D721Med (cell line): Measurements from ENCODE around the gene C1QTNF1.
A peak's percentile ranks its signal among the peaks of the same experiment; 100 is the strongest.

Experiments used
- DNase-seq: peaks from one replicate; pipeline ENCODE4 v3.0.0; 2011; ENCODE audit warnings: low spot score; ENCODE audit not compliant: insufficient read length
- FAIRE-seq: peaks from 2 replicates; lab custom pipeline; 2011; peaks lifted over from hg19 to GRCh38; lab: Jason Lieb, UNC
- CTCF ChIP-seq: IDR thresholded peaks from 2 replicates; pipeline ENCODE4 v1.5.1; 2012; ENCODE audit warnings: mild to moderate bottlenecking, control low read depth; ENCODE audit not compliant: insufficient read depth; ENCODE audit errors: missing control alignments

C1QTNF1 gene

DNA sequence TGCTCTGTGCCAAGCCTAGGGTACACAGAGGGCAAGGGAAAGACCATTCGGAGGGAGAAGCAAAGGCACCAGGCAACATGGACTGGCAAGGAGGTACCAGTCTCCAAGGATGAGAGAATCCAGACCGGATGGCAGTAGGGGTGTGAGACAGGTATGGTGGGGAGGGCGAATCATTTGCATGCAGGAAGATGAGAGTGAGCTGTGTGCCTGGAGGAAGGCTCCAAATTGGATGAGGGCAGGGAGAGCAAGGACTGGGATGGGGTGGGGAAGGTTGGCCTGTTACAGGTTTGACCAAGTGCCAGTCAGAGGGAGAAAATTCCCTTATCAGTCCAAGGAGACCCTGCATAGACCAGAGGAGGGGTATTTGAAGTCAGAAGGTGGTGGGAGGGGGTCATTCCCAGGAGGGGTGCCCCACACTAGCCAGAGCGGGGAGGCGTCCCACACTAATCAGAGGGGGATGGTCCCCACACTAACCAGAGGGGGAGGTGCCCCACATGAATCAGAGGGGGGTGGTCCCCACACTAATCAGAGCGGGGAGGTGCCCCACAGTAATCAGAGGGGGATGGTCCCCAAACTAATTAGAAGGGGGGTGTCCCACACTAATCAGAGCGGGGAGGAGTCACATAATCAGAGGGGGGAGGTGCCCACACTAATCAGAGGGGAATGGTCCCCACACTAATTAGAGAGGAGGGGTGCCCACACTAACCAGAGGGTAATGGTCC, 15.1 kb upstream of the C1QTNF1 start:
- DNase-seq (no peak), FAIRE-seq (no peak)
- TF ChIP-seq CTCF, result no peak

GRCh38 chr17:79009397-79010303, 14.3 kb upstream of the C1QTNF1 start, which contains the start of gene CANT1:
Gene CANT1 (minus strand): TSS chr17:79009764. CDS start chr17:78997622, 12,142 bp downstream.
- TF ChIP-seq CTCF, result no peak

DNA sequence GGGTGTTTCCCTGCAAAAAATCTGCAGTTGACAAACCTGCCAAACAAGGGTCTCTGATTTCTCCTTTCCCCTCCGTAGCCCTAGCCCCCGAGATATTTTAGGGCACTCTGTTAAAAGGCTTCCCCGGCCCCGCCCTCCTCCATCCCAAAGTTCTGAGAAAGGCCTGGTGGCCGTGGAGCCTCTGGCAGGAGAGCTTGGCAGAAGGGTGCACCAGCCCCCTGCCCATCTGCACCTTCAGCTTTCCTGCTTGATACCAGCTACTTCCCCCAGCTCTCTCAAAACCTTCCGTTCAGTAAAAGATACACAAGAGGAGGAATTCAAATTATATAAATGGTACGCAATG, 13.7 kb upstream of the C1QTNF1 start:
- no peak for TF ChIP-seq CTCF
- FAIRE-seq, result no peak
- no peak for DNase-seq

More at GRCh38 chr17:79009397-79010303, 14.3 kb upstream of the C1QTNF1 start, which contains the start of gene CANT1:
- FAIRE-seq, result no peak
- DNase-seq, result peak; percentile 89

DNA sequence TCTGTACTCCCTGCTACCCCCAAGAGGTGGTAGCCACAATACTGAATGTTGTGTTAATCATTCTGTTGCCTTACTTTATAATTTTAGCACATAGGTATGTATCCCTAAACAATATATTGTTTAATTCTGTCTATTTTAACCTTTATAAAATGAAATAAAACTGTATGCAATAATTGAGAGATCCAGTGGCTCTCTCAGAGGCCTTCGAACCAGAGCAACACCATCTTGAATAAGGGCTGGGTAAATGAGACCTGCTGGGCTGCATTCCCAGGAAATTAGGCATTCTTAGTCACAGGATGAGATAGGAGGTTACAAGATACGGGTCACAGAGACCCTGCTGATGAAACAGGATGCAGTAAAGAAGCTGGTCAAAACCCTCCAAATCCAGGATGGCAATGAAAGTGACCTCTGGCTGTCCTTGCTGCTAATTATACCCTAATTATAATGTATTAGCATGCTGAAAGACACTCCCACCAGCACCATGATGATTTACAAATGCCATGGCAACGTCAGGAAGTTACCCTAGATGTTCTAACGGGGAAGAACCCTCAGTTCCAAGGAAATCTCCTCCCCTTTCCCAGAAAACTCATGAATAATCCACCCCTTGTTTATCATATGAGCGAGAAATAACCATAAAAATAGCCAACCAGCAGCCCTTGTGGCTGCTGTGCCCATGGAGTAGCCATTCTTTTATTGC, 12.4 kb upstream of the C1QTNF1 start:
- no peak for TF ChIP-seq CTCF
- no peak for FAIRE-seq
- DNase-seq, result no peak

DNA sequence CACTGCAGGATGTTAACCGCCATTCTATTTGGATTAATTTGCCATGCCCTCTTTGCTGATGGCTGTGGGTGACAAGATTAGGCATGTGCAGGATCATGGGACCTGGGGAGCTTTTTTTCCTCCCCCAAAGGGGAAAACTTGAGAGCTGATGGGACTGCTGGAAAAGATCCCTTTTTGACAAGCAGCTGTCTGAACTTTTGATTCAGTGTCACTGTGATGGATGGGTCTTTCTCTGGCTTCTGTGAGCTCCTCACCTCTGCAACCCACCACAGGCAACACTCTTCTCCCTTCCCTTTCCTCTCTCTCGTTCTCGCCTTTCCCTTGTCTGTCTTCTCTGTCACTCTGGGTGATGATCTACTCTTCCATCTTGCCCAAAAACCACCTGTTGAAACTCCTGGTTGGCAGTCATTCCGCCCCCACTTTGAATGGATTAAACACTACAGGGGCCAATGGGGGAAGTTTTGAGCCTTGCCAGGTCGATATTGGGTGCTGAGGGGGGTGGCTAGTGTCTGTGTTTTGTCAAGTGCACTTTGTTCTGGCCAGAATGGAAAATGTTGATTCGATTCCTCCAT, 11.3 kb upstream of the C1QTNF1 start:
- FAIRE-seq (no peak), DNase-seq (no peak)
- no peak for TF ChIP-seq CTCF

DNA sequence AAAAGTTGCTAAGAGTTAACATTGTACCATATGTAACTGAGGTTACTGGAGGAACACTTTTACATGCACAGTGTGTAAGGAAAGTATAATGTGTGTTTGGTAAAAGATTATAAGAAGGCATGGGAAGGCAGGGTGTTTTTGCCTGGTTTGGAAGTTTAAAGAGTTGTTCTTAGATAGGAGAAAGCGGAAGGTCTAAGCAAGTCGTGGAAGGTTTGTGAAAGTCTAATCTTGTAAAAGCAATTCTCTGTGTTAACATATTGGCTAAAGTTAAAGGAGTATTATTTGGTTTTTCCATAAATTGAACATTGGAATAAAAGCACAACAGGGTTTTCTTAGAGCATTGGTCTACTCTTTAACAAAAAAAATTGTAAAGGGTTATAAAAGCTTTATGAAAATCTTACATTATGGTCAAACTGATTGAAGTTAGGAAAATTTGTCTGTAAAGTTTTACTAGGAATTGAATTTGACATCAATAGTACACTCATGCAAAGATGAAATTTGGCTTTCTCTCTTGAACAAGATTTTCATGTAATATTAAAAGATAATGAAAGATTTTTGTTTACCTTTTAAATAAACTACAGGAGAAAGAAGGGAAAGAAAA, 9.7 kb upstream of the C1QTNF1 start:
- no peak for TF ChIP-seq CTCF
- FAIRE-seq (no peak), DNase-seq (no peak)
